B cell (primary cell): ENCODE measurements around the gene PIK3CD.

Source experiments
- CTCF ChIP-seq: fragments of 200-600 bp; IDR thresholded peaks from one replicate; pipeline ENCODE4 v1.8.0; 2022; ENCODE audit warnings: antibody characterized with exemption, mild to moderate bottlenecking
- EZH2 ChIP-seq: IDR thresholded peaks from 2 replicates; pipeline ENCODE4 v1.6.1; 2012; ENCODE audit warnings: borderline replicate concordance, low read depth, mild to moderate bottlenecking, moderate library complexity, low read length; ENCODE audit not compliant: insufficient read depth, poor library complexity, severe bottlenecking

- TF ChIP-seq CTCF (no peak), EZH2 (no peak)
These were observed 25.4 kb downstream of the PIK3CD start for GRCh38 chr1:9676815-9677393.
